BLaER1 treated with 17β-estradiol and CSF1 and Interleukin-3, amounts not matched to agents 10 nM and 100 nM (cell line): ENCODE measurements around the gene PANX2.
A peak's percentile ranks its signal among the peaks of the same experiment; 100 is the strongest.
"Not testable (repeated sequence)": the region's sequence is repeated elsewhere in the genome, so short reads cannot be mapped to it uniquely, and the experiment has no call there.

Experiments used
- H3K27ac ChIP-seq, 11 experiments: shearing (Covaris generic); formaldehyde crosslinking; 2 replicates each; pipeline ENCODE4 v1.8.1; 2022
- H3K27me3 ChIP-seq, 11 experiments: shearing (Covaris generic); formaldehyde crosslinking; 2 replicates each; pipeline ENCODE4 v1.8.1; 2022
- H3K36me3 ChIP-seq, 11 experiments: shearing (Covaris generic); formaldehyde crosslinking; 2 replicates each; pipeline ENCODE4 v1.8.1; 2022
- H3K4me1 ChIP-seq, 10 experiments: shearing (Covaris generic); formaldehyde crosslinking; 2 replicates each; pipeline ENCODE4 v1.8.1; 2022
- H3K4me2 ChIP-seq, 11 experiments: shearing (Covaris generic); formaldehyde crosslinking; 2 replicates each; pipeline ENCODE4 v1.8.1; 2022
- H3K4me3 ChIP-seq, 10 experiments: shearing (Covaris generic); formaldehyde crosslinking; 2 replicates each; pipeline ENCODE4 v1.8.1; 2022
- H3K9ac ChIP-seq, 11 experiments: shearing (Covaris generic); formaldehyde crosslinking; 2 replicates each; pipeline ENCODE4 v1.8.1; 2022
- H3K9me3 ChIP-seq, 11 experiments: shearing (Covaris generic); formaldehyde crosslinking; replicated peaks in 1 of 11; 2 replicates each; pipeline ENCODE4 v1.8.1; 2022
- H4K20me1 ChIP-seq, 11 experiments: shearing (Covaris generic); formaldehyde crosslinking; 2 replicates each; pipeline ENCODE4 v1.8.1; 2022
- Cebpa-rat ChIP-seq, 11 experiments: shearing (Covaris generic); IDR thresholded peaks; 2 replicates each; pipeline ENCODE4 v1.8.1; 2022

PANX2 gene

DNA sequence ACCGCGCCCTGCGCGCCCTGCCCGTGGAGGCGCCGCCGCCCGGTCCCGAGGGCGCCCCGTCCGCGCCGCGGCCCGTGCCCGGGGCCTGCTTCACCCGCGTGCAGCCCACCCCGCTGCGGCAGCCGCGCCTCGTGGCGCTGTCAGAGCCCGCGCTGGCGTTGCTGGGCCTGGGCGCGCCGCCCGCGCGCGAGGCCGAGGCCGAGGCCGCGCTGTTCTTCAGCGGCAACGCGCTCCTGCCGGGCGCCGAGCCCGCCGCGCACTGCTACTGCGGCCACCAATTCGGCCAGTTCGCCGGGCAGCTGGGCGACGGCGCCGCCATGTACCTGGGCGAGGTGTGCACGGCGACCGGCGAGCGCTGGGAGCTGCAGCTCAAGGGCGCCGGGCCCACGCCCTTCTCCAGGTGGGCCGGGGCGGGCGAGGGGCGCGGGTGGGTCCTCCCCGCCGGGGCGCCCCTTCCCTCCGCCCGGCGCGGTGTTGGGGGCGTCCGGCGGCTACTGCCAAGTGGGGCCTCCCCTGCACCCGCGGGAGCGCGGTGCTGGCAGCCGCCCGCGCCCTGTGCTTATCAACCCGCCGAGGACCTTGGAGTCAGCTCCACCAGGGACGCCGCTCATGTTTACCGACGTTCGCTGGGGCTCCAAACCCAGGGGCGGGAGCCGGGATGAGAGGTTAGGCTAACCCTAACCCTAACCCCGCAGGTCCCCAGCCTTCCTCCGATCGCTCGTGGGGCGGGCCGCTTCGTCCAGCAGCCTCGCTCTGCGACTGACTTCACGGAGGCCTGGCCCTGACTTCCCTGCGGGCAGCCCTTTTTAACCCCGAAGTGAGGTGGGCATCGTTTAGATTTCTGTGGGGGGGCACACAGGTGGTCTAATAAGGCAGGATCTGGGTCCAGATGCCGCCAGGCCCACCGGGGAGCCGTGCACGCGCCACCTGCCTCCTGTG lies 30.9 kb downstream of the PANX2 start:
- H3K27me3 ChIP-seq: peaks cover 0 to 7% (median 0%) of the 10 kb centered on the region in 11 experiments; a peak in 6 of 22 replicates
- peaks cover 34 to 67% (median 49%) of the 10 kb centered on the region in 11 experiments for H3K36me3 ChIP-seq
- peaks cover 47 to 89% (median 80%) of the 10 kb centered on the region in 10 experiments for H3K4me1 ChIP-seq
- no peak for TF ChIP-seq Cebpa-rat (IDR thresholded peaks at IDR 0.05)
- H3K9me3 ChIP-seq: peaks cover 0 to 7% (median 0%) of the 10 kb centered on the region in 11 experiments; a peak in 5 of 22 replicates
- peak overlapping the region; percentile 90 to 100 (median 99) for H3K4me2 ChIP-seq
- peaks cover 67 to 94% (median 83%) of the 10 kb centered on the region in 11 experiments; a peak in 21 of 22 replicates for H4K20me1 ChIP-seq
- H3K4me3 ChIP-seq: peak overlapping the region; percentile 92 to 99 (median 95)
- peak overlapping the region; percentile 87 to 95 (median 94) for H3K9ac ChIP-seq
- peak overlapping the region; percentile 71 to 92 (median 88) for H3K27ac ChIP-seq

DNA sequence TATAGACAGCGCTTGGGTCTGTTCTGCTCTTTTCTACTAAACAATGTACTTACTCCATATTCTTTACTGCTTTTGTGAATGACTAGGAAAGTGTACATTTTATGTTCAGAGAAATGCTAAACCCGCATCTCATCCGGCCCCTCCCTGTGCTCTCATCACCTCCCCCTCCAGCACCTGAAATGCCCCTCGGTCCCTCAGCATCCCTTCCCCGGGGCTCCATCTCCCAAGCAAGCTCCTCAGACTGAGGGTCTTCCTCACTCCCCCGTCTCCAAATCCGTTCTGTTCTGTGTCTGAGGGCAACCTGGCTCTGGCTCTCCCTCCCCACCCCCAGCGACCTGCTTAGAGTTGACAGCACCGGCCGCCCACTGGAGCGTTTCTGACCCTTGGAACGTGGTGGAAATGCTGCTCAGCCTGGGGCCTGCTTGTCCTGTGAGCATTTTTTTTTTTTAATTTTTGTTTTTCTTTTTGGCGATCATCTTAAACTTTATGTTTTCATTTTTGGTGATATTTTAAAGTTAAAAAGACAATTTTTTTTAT lies 31.7 kb downstream of the PANX2 start:
- TF ChIP-seq Cebpa-rat (IDR thresholded peaks at IDR 0.05): no peak
- Histone ChIP-seq H3K4me1 (peaks cover 54 to 89% (median 80%) of the 10 kb centered on the region in 10 experiments), H4K20me1 (peaks cover 70 to 94% (median 83%) of the 10 kb centered on the region in 11 experiments; a peak in 21 of 22 replicates), H3K9ac (peak overlapping the region; percentile 87 to 95 (median 94)), H3K4me3 (peak overlapping the region; percentile 92 to 99 (median 95)), H3K4me2 (peak overlapping the region; percentile 90 to 100 (median 99)), H3K9me3 (peaks cover 0 to 7% (median 0%) of the 10 kb centered on the region in 11 experiments; a peak in 5 of 22 replicates), H3K36me3 (peaks cover 33 to 67% (median 50%) of the 10 kb centered on the region in 11 experiments), H3K27ac (peak overlapping the region in 7 of 11 experiments; percentile 85 to 92 (median 88); a peak in 10 of 22 replicates), H3K27me3 (peaks cover 0 to 6% (median 0%) of the 10 kb centered on the region in 11 experiments; a peak in 3 of 22 replicates)

DNA sequence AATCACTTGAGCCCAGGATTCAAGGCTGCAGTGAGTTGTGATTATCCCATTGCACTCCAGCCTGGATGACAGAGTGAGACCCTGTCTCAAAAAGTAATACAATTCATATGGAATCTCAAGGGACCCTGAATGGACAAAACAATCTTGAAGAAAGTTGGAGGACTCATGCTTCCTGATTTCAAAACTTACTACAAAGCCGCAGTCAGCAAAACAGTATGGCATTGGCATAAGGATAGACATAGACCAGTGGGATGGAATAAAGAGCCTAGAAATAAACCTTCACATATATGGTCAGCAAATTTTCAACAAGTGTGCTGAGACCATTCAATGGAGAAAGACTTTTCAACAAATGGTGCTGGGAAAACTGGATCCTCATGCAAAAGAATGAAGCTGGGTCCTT lies 32.8 kb downstream of the PANX2 start:
- 0 out of 22 replicates have a peak overlapping the region, but pooled peaks of 1 of the 11 experiments have one; percentile 95 for H3K9ac ChIP-seq
- peaks cover 62 to 89% (median 83%) of the 10 kb centered on the region in 10 experiments for H3K4me1 ChIP-seq
- H3K4me2 ChIP-seq: peak overlapping the region in 10 of 11 experiments; percentile 68 to 100 (median 96); a peak in 12 of 22 replicates
- H3K9me3 ChIP-seq: peaks cover 0 to 7% (median 0%) of the 10 kb centered on the region in 11 experiments; a peak in 5 of 22 replicates
- H3K27me3 ChIP-seq: peaks cover 0 to 6% (median 0%) of the 10 kb centered on the region in 11 experiments; a peak in 3 of 22 replicates
- H3K4me3 ChIP-seq: no peak overlapping the region
- peaks cover 77 to 94% (median 88%) of the 10 kb centered on the region in 11 experiments; a peak in 21 of 22 replicates for H4K20me1 ChIP-seq
- no peak for TF ChIP-seq Cebpa-rat (IDR thresholded peaks at IDR 0.05)
- no peak overlapping the region for H3K27ac ChIP-seq
- peaks cover 33 to 64% (median 45%) of the 10 kb centered on the region in 11 experiments for H3K36me3 ChIP-seq

DNA sequence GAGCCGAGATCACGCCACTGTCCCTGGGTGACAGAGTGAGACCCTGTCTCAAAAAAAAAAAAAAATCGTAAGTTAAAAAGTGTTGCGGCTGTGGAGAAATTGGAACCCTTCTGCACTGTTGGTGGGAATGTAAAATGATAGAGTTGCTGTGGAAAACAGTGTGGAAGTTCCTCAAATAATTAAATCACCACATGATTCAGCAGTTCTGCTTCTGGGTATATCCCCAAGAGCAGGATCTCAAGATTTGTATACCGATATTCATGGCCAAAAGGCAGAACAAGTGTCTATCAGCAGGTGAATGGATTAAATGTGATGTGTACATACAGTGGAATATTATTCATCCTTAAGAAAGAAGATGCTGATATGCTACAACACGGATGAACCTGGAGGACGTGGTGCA lies 34.0 kb downstream of the PANX2 start:
- peak overlapping the region; percentile 68 to 96 (median 82) for H3K4me2 ChIP-seq
- peak overlapping the region in 5 of 11 experiments; percentile 19 to 60 (median 51); a peak in 9 of 22 replicates for H3K27ac ChIP-seq
- peaks cover 77 to 94% (median 88%) of the 10 kb centered on the region in 11 experiments for H4K20me1 ChIP-seq
- peak overlapping the region in 7 of 11 experiments; percentile 6 to 68 (median 46); a peak in 6 of 22 replicates for H3K9ac ChIP-seq
- H3K4me3 ChIP-seq: no peak overlapping the region
- H3K36me3 ChIP-seq: peaks cover 25 to 61% (median 38%) of the 10 kb centered on the region in 11 experiments
- H3K27me3 ChIP-seq: peaks cover 0 to 6% (median 0%) of the 10 kb centered on the region in 11 experiments; a peak in 2 of 22 replicates
- no peak for TF ChIP-seq Cebpa-rat (IDR thresholded peaks at IDR 0.05)
- H3K9me3 ChIP-seq: peaks cover 0 to 7% (median 0%) of the 10 kb centered on the region in 11 experiments; a peak in 5 of 22 replicates
- H3K4me1 ChIP-seq: peaks cover 60 to 89% (median 82%) of the 10 kb centered on the region in 10 experiments

DNA sequence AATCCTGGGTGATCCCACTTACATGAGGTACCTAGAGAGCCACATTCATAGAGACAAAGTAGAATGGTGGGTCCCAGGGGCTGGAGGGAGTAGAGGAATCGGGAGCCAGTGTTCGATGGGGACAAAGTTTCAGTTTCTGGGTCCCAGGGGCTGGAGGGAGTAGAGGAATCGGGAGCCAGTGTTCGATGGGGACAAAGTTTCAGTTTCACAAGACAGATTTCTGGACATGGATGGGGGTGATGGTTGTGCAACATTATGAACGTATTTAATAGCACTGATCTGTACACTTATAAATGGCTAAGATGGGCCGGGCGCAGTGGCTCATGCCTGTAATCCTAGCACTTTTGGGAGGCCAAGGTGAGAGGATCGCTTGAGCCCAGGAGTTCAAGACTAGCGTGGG lies 34.5 kb downstream of the PANX2 start:
- TF ChIP-seq Cebpa-rat (IDR thresholded peaks at IDR 0.05): peak in 2 of 11 experiments; percentile 28 to 56; a peak in 1 of 22 replicates
- Histone ChIP-seq H3K27ac (peak overlapping the region in 5 of 11 experiments; percentile 19 to 60 (median 51); a peak in 10 of 22 replicates), H3K9ac (peak overlapping the region in 7 of 11 experiments; percentile 6 to 68 (median 46); a peak in 8 of 22 replicates), H3K36me3 (peaks cover 26 to 62% (median 39%) of the 10 kb centered on the region in 11 experiments), H4K20me1 (peaks cover 77 to 94% (median 88%) of the 10 kb centered on the region in 11 experiments), H3K4me2 (peak overlapping the region; percentile 68 to 96 (median 82)), H3K4me1 (peaks cover 56 to 89% (median 82%) of the 10 kb centered on the region in 10 experiments)
- not testable (repeated sequence) for H3K9me3 ChIP-seq, H3K27me3 ChIP-seq, H3K4me3 ChIP-seq

DNA sequence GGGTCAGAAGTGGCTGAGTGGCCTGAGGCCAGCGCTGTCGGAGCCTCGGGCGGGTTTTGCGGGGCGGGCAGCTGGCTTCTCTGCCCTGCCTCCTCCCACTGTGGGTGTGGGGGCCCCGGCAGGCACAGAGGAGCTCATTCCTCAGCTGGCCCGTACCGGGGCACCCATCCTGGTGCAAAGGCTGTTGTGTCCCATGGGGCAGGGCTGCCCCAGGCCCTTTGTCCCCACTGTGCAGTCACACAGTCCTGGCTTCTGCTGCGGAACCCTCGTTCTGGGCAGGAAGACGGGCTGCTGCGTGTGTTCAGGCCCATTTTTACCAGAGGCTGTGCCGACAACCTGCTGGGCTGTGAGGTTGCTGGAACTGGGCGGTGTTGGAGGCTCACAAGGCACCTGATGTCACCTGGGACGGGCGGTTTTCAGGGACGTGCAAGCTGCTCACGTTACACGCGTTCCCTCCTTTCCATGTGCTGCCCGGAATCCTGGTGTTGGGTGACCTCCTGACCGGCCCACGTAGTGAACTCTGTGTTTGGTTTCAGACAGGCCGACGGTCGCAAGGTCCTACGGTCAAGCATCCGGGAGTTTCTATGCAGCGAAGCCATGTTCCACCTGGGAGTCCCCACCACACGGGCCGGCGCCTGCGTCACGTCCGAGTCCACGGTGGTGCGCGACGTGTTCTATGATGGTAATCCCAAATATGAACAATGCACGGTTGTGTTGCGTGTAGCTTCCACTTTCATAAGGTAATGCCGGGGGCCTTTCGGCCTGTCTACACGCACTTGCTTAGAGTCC lies 35.4 kb downstream of the PANX2 start:
- peak overlapping the region in 6 of 11 experiments; percentile 36 to 68 (median 47); a peak in 12 of 22 replicates for H3K9ac ChIP-seq
- peak overlapping the region; percentile 68 to 96 (median 79) for H3K4me2 ChIP-seq
- H3K27ac ChIP-seq: peak overlapping the region in 5 of 11 experiments; percentile 19 to 74 (median 53); a peak in 5 of 22 replicates
- peaks cover 85 to 100% (median 97%) of the 10 kb centered on the region in 11 experiments for H4K20me1 ChIP-seq
- H3K27me3 ChIP-seq: no peaks in the 10 kb centered on the region
- H3K36me3 ChIP-seq: peaks cover 35 to 71% (median 48%) of the 10 kb centered on the region in 11 experiments
- TF ChIP-seq Cebpa-rat (IDR thresholded peaks at IDR 0.05): no peak
- H3K4me3 ChIP-seq: no peak overlapping the region
- peaks cover 54 to 88% (median 80%) of the 10 kb centered on the region in 10 experiments for H3K4me1 ChIP-seq
- peaks cover 0 to 7% (median 0%) of the 10 kb centered on the region in 11 experiments; a peak in 5 of 22 replicates for H3K9me3 ChIP-seq

DNA sequence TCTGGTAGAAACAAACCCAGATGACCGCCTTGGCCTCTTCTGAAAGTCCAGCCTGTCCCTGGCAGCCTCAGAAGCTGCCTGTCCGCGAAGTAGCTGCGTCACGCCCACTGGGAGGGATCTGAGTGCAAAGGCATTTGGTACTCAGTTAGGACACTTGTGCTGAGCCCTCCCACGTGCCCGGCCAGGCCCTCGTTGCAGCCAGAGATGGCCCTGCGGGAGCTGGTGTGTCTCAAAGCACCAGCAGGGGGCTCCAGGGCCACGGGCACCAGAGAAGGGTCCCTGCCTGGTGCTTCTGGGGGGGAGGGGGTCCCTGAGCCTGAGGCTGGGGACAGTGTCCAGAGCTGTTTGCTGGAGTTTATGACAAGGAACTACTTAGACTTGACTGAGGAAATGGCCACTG lies 36.1 kb downstream of the PANX2 start:
- H4K20me1 ChIP-seq: peaks cover 89 to 100% (median 97%) of the 10 kb centered on the region in 11 experiments
- H3K9me3 ChIP-seq: peaks cover 0 to 7% (median 0%) of the 10 kb centered on the region in 11 experiments; a peak in 5 of 22 replicates
- H3K4me3 ChIP-seq: no peak overlapping the region
- peak overlapping the region; percentile 68 to 96 (median 79) for H3K4me2 ChIP-seq
- peak overlapping the region in 7 of 11 experiments; percentile 17 to 68 (median 47); a peak in 10 of 22 replicates for H3K9ac ChIP-seq
- no peaks in the 10 kb centered on the region for H3K27me3 ChIP-seq
- TF ChIP-seq Cebpa-rat (IDR thresholded peaks at IDR 0.05): no peak
- H3K27ac ChIP-seq: peak overlapping the region in 9 of 11 experiments; percentile 4 to 74 (median 23); a peak in 13 of 22 replicates
- peaks cover 54 to 88% (median 79%) of the 10 kb centered on the region in 10 experiments for H3K4me1 ChIP-seq
- peaks cover 42 to 78% (median 54%) of the 10 kb centered on the region in 11 experiments for H3K36me3 ChIP-seq
